NCI-H2196 (cell line): ENCODE data around the gene DAZ3.
"Not testable (repeated sequence)": the region's sequence is repeated elsewhere in the genome, so short reads cannot be mapped to it uniquely, and the experiment has no call there.

Source experiments
- DNase-seq: peaks from one replicate; lab custom pipeline; 2025; ENCODE audit not compliant: unreplicated experiment; lab: John Stamatoyannopoulos, UW

DAZ3 gene, protein sequence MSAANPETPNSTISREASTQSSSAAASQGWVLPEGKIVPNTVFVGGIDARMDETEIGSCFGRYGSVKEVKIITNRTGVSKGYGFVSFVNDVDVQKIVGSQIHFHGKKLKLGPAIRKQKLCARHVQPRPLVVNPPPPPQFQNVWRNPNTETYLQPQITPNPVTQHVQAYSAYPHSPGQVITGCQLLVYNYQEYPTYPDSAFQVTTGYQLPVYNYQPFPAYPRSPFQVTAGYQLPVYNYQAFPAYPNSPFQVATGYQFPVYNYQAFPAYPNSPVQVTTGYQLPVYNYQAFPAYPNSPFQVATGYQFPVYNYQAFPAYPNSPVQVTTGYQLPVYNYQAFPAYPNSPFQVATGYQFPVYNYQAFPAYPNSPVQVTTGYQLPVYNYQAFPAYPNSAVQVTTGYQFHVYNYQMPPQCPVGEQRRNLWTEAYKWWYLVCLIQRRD

DNA sequence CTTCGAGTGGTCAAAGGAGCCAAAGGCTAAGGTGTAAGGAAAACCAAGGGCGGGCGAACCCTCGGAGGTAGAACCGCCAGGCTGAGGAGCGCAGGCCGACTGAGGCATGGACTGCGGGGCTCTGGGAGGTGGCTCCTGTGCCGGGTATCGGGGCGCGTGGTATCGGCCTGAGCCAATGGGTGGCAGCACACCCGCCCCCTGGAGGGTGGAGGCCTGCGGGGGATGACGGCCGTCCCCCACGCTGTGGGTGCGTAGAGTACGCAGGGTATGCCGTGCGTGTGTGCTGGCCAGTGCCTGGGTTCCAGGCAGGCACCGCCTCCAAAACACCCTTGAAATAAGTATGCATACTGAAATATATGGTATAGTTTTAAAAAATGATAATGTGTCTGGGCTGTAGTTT is at the start of gene DAZ3:
DAZ3 (minus strand) TSS at position 101 of the 400 bp plus-strand sequence. CDS start 208 bp downstream, outside the sequence.
- DNase-seq: not testable (repeated sequence)

DNA sequence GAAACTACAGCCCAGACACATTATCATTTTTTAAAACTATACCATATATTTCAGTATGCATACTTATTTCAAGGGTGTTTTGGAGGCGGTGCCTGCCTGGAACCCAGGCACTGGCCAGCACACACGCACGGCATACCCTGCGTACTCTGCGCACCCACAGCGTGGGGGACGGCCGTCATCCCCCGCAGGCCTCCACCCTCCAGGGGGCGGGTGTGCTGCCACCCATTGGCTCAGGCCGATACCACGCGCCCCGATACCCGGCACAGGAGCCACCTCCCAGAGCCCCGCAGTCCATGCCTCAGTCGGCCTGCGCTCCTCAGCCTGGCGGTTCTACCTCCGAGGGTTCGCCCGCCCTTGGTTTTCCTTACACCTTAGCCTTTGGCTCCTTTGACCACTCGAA is 20.4 kb upstream of the DAZ3 start, which contains the start of gene DAZ4:
DAZ4 (plus strand) TSS at position 301 of the 400 bp plus-strand sequence. CDS start 208 bp downstream, outside the sequence.
- DNase-seq: not testable (repeated sequence)

DNA sequence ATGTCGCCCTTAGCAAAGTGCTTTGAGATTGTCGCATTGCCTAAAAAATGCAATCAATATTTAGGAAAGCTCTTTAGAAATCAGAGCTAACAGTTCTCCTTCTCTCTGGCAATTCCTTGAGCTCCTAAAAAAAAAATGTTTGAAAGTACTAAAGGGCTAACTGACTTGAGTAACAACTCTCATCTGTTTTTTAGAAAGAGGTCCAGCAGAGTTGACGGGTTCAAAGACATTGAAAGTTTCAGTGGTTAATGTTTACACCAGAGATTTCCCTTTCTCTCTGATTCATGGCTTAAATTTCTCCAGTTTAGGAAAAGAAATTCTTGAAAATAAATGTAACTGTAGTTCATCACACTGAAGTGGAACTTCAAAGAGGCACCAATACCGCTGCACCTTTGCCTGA is 11.9 kb upstream of the DAZ3 start:
- not testable (repeated sequence) for DNase-seq

DNA sequence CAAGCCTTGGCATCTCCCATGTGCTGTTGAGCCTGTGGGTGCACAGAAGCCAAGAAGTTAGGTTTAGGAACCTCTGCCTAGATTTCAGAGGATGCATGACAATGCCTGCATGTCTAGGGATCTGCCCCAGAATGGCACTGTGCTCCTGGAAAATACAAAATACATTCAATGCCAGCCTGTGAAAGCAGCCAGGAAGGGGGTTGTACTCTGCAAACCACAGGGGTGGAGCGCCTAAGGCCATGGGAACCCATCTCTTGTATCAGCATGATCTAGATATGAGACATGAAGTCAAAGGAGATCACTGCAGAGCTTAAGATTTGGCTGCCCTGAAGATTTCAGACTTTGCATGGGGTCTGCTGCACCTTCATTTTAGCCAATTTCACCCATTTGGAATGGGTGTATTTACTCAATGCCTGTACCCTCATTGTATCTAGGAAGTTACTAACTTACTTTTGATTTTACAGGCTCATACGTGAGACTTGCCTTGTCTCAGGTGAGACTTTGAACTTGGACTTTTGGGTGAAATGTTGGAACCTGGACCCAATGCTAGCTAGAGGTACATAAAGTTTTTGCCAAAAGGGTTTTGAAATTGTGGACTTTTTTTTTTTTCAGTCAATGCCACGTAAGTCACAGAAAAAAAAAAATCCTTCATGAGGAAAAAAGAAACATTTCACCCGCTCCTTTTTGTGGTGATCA is 11.1 kb upstream of the DAZ3 start:
- DNase-seq: not testable (repeated sequence)

DNA sequence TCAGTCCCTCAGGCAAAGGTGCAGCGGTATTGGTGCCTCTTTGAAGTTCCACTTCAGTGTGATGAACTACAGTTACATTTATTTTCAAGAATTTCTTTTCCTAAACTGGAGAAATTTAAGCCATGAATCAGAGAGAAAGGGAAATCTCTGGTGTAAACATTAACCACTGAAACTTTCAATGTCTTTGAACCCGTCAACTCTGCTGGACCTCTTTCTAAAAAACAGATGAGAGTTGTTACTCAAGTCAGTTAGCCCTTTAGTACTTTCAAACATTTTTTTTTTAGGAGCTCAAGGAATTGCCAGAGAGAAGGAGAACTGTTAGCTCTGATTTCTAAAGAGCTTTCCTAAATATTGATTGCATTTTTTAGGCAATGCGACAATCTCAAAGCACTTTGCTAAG is 8.6 kb upstream of the DAZ3 start:
- DNase-seq: not testable (repeated sequence)
